ENCODE data around the gene PAXX.
"Not testable (repeated sequence)": the region's sequence is repeated elsewhere in the genome, so short reads cannot be mapped to it uniquely, and the experiment has no call there.

PAXX gene

GRCh38 chr9:137001857-137002645 is 9.8 kb downstream of the PAXX start:
- no peak for DNase-seq (ENCODE audit: low read depth in 2 of 2)

- no peak for DNase-seq (ENCODE audit: low read depth in 2 of 2)
These were observed 10.4 kb downstream of the PAXX start for GRCh38 chr9:137002646-137003041.

GRCh38 chr9:137004285-137004684 is 12.1 kb downstream of the PAXX start:
- DNase-seq (ENCODE audit: low read depth in 2 of 2), result not testable (repeated sequence)

GRCh38 chr9:137006116-137007003 is 14.1 kb downstream of the PAXX start:
- DNase-seq (ENCODE audit: low read depth in 2 of 2), result no peak

- no peak for DNase-seq (ENCODE audit: low read depth in 2 of 2)
These were observed 15.0 kb downstream of the PAXX start for GRCh38 chr9:137007108-137007815.

GRCh38 chr9:137007816-137008270 is 15.6 kb downstream of the PAXX start:
- DNase-seq (ENCODE audit: low read depth in 2 of 2), result no peak

- no peak for DNase-seq (ENCODE audit: low read depth in 2 of 2)
These were observed 16.1 kb downstream of the PAXX start for GRCh38 chr9:137008312-137008711.

GRCh38 chr9:137009217-137009616 is 17.0 kb downstream of the PAXX start:
- no peak for DNase-seq (ENCODE audit: low read depth in 2 of 2)

GRCh38 chr9:137009938-137010732 is 17.9 kb downstream of the PAXX start:
- DNase-seq (ENCODE audit: low read depth in 2 of 2), result no peak

- no peak for DNase-seq (ENCODE audit: low read depth in 2 of 2)
These were observed 18.9 kb downstream of the PAXX start for GRCh38 chr9:137011156-137011555.

GRCh38 chr9:137011907-137012675 is 19.9 kb downstream of the PAXX start:
- no peak for DNase-seq (ENCODE audit: low read depth in 2 of 2)

GRCh38 chr9:137012694-137013570 is 20.7 kb downstream of the PAXX start:
- no peak for DNase-seq (ENCODE audit: low read depth in 2 of 2)

GRCh38 chr9:137013571-137013940 is 21.3 kb downstream of the PAXX start:
- DNase-seq (ENCODE audit: low read depth in 2 of 2), result no peak

GRCh38 chr9:137014166-137014565 is 21.9 kb downstream of the PAXX start:
- no peak for DNase-seq (ENCODE audit: low read depth in 2 of 2)

- DNase-seq (ENCODE audit: low read depth in 2 of 2), result no peak
These were observed 22.7 kb downstream of the PAXX start for GRCh38 chr9:137014776-137015539.

GRCh38 chr9:137015540-137015930 is 23.3 kb downstream of the PAXX start:
- DNase-seq (ENCODE audit: low read depth in 2 of 2), result no peak

- DNase-seq (ENCODE audit: low read depth in 2 of 2), result no peak
These were observed 23.8 kb downstream of the PAXX start for GRCh38 chr9:137015976-137016375.

GRCh38 chr9:137016436-137016835 is 24.2 kb downstream of the PAXX start:
- no peak for DNase-seq (ENCODE audit: low read depth in 2 of 2)

- no peak for DNase-seq (ENCODE audit: low read depth in 2 of 2)
These were observed 24.8 kb downstream of the PAXX start for GRCh38 chr9:137017071-137017470.
